Prostate gland (tissue), 2 donors: ENCODE results near the gene MLN. TPM values are rescaled to one million over a fixed set of nuclear protein-coding genes. Genes with fewer than 3 reads are reported as not detected.

Experiments
- DNase-seq: peaks from one replicate; pipeline ENCODE4 v3.0.0-alpha.2; 2019; ENCODE audit warnings: low spot score
- H3K27ac ChIP-seq, 2 donors: fragments of 200-600 bp; sonication (generic); 2 replicates each; pipeline ENCODE4 v1.5.1; 2017 to 2019
- H3K27me3 ChIP-seq: fragments of 200-600 bp; sonication (generic); replicated peaks from 2 replicates; pipeline ENCODE4 v1.5.1; 2019; ENCODE audit not compliant: insufficient read depth
- H3K36me3 ChIP-seq, 2 donors: fragments of 200-600 bp; sonication (generic); 1 replicate in 1 of 2; 2 replicates in 1 of 2; pipeline versions ENCODE4 v1.5.1 to v1.8.1; 2017 to 2019
- H3K4me1 ChIP-seq: fragments of 200-600 bp; sonication (generic); replicated peaks from 2 replicates; pipeline ENCODE4 v1.5.1; 2019
- H3K4me3 ChIP-seq, 2 donors: fragments of 200-600 bp; sonication (generic); 2 replicates each; pipeline ENCODE4 v1.5.1; 2017 to 2019
- H3K9me3 ChIP-seq: fragments of 200-600 bp; sonication (generic); 2 replicates; pipeline ENCODE4 v1.5.1; 2017
- POLR2A ChIP-seq: fragments of 450-650 bp; IDR thresholded peaks from one replicate; pipeline ENCODE4 v1.6.1; 2016; ENCODE audit warnings: antibody characterized with exemption, mild to moderate bottlenecking
- POLR2AphosphoS5 ChIP-seq: sonication (generic); formaldehyde crosslinking; IDR thresholded peaks from one replicate; pipeline ENCODE4 v1.6.1; 2017; ENCODE audit warnings: antibody characterized with exemption
- WGBS: methylation state at CpG from one replicate; pipeline ENCODE4 v1.1.5; 2018; 5-methylcytosine and 5-hydroxymethylcytosine counted together
- intact Hi-C: fragments of 100-400 bp; cut with DNase I; formaldehyde crosslinking; loops from one replicate; pipeline ENCODE4 v1.14.2; 2022
- total RNA-seq, 2 donors: library from RNA; depleted of rRNA; stranded (reverse); fragments of >200 nt; gene quantifications; one replicate each; pipeline ENCODE4 v1.1.0, GENCODE V29; 2016

MLN gene
- total RNA-seq, 2 donors from 2014 or later = not detected

DNA sequence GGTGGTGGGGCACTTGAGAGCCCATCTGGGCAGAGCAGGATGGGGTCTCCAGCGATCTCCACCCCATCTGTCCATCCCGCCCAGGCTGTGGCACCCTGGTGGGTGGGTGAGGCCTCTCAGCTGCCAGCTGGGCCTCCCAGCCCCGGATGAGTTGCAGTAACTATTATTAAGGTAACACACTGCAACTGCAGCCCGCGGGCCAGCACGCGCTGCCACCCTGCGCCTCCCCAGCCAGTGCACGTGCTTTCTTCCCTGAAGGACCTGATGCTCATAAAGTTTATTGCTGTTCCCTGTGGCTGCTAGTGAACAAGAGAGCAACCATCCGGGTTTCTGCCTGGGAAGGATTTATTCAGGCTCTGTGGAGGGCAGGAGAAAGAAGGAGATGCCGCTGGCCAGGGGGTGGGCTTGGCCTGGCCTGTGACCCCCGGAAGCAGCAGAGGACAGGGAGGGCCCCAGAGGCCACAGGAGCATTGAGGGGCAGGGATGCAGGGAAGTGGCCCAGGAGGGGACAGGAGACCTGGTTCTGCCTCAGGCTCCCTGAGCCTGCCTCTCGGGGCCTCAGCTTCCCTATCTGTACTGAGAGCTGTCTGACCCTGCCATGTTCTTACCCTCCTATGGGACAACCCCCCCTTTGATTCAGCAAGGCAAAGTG is 58.8 kb downstream of the MLN start:
- Histone ChIP-seq H3K4me3 (no peak overlapping the region), H3K27ac (peak overlapping the region; percentile 74 to 85), H3K4me1 (peaks cover 24% of the 10 kb centered on the region), H3K36me3 (no peaks in the 10 kb centered on the region), H3K9me3 (no peaks in the 10 kb centered on the region), H3K27me3 (no peaks in the 10 kb centered on the region)
- peak; percentile 90 for DNase-seq
- WGBS = 26% methylated on average over 13 of the region's 13 CpGs
- TF ChIP-seq POLR2A (no peak), POLR2AphosphoS5 (peak; percentile 95)
- intact Hi-C loops = loop anchor here (1.0 to 5.0 kb wide), 2 partner anchors 17 to 407 kb away; no protein-coding TSS in a partner anchor

Other genes starting within 250 kb of the MLN start
- gene BAK1, start 223.7 kb downstream of the MLN start, total RNA-seq = 10 to 100 TPM in 1 of 2 donors, 1 to 10 TPM in 1; 6.2 to 13.6 TPM
- gene ITPR3, start 182.7 kb downstream of the MLN start, total RNA-seq = 10 to 100 TPM; 21.8 to 99.1 TPM
- gene UQCC2, start 92.3 kb downstream of the MLN start, total RNA-seq = 10 to 100 TPM; 24.5 to 25.7 TPM
- gene IP6K3, start 57.1 kb downstream of the MLN start, total RNA-seq = 1 to 10 TPM; 2.5 to 3.1 TPM
- gene LEMD2, start 14.9 kb downstream of the MLN start, total RNA-seq = 10 to 100 TPM; 64.2 to 80.2 TPM